Panc1 (cell line): ENCODE results near the gene SLCO2B1. TPM values are rescaled to one million over a fixed set of nuclear protein-coding genes. Genes with fewer than 3 reads are reported as not detected.

Source experiments
- ATAC-seq: fragments of 200-7000 bp; cut with Tn5 transposase; 2 replicates; pipeline ENCODE4 v1.9.1; 2020; ENCODE audit warnings: mild to moderate bottlenecking, moderate library complexity
- BruUV-seq: library from RNA; stranded (reverse); fragments of 400-500 nt; replicated peaks from 2 replicates; lab custom pipeline; 2021; lab: Mats Ljungman, UMichigan
- CTCF ChIA-PET: fragments of 300-600 bp; sonication (Branson Sonifier 250); formaldehyde crosslinking; loops from one replicate; lab custom pipeline; 2022; ENCODE audit warnings: antibody characterized with exemption; lab: Charles Lee
- POLR2A ChIA-PET: fragments of 300-600 bp; sonication (Branson Sonifier 250); formaldehyde crosslinking; loops from one replicate; lab custom pipeline; 2022; ENCODE audit warnings: antibody characterized with exemption; lab: Charles Lee
- DNase-seq: peaks from one replicate; pipeline ENCODE4 v3.0.0-alpha.2; 2010; ENCODE audit warnings: low read depth, low spot score
- H3K27ac ChIP-seq: 2 replicates; pipeline ENCODE4 v1.5.1; 2011; ENCODE audit warnings: mild to moderate bottlenecking, low read length, inconsistent platforms
- H3K27me3 ChIP-seq: fragments of 200-500 bp; sonication (Bioruptor generic); 2 replicates; pipeline ENCODE4 v1.6.0; 2014; ENCODE audit warnings: low read length, inconsistent platforms; ENCODE audit not compliant: control insufficient read depth, insufficient read depth
- H3K36me3 ChIP-seq: fragments of 200-500 bp; sonication (Bioruptor generic); 2 replicates; pipeline ENCODE4 v1.5.1; 2014; ENCODE audit warnings: inconsistent platforms, mild to moderate bottlenecking, low read length, moderate library complexity; ENCODE audit not compliant: control insufficient read depth, insufficient read depth
- H3K4me1 ChIP-seq: 2 replicates; pipeline ENCODE4 v1.5.1; 2011; ENCODE audit warnings: inconsistent platforms, mild to moderate bottlenecking, low read length, moderate library complexity; ENCODE audit not compliant: control insufficient read depth, insufficient read depth
- H3K4me3 ChIP-seq, 2 experiments: 2 replicates each; pipeline ENCODE4 v1.5.1; 2011 to 2012; ENCODE audit warnings: low read depth in 2 of 2, low read length in 2 of 2, mild to moderate bottlenecking in 2 of 2, inconsistent platforms in 1 of 2, moderate library complexity in 1 of 2
- H3K9me3 ChIP-seq: fragments of 200-500 bp; sonication (Bioruptor generic); 2 replicates; pipeline ENCODE4 v1.5.1; 2014; ENCODE audit warnings: low read depth, mild to moderate bottlenecking, inconsistent platforms, low read length, moderate library complexity; ENCODE audit not compliant: control insufficient read depth, insufficient read depth
- CTCF ChIP-seq: fragments of 450-650 bp; IDR thresholded peaks from 2 replicates; pipeline ENCODE4 v1.5.1; 2017; ENCODE audit warnings: mild to moderate bottlenecking
- POLR2AphosphoS5 ChIP-seq: IDR thresholded peaks from 2 replicates; pipeline ENCODE4 v1.6.1; 2012; ENCODE audit warnings: mild to moderate bottlenecking, low read depth, low read length, moderate library complexity
- REST ChIP-seq, 2 experiments: IDR thresholded peaks; 2 replicates each; pipeline ENCODE4 v1.6.1; 2011 to 2012; ENCODE audit warnings: low read depth in 2 of 2, control low read depth in 1 of 2, low read length in 1 of 2, mild to moderate bottlenecking in 1 of 2, moderate library complexity in 1 of 2; ENCODE audit not compliant: insufficient read depth in 1 of 2
- SIN3A ChIP-seq: IDR thresholded peaks from 2 replicates; pipeline ENCODE4 v1.6.1; 2012; ENCODE audit warnings: low read depth, mild to moderate bottlenecking, low read length, moderate library complexity, borderline replicate concordance; ENCODE audit not compliant: insufficient read depth
- TCF7L2 ChIP-seq: IDR thresholded peaks from 2 replicates; pipeline ENCODE4 v1.6.1; 2011; ENCODE audit warnings: mild to moderate bottlenecking, low read depth, low read length, inconsistent platforms
- in situ Hi-C: cut with HindIII; loops from 2 replicates; pipeline ENCODE4 v1.10.0; 2016; ENCODE audit warnings: low sequenced_read_pairs, low pct_unique_long_range_greater_than_20kb
- intact Hi-C: fragments of 100-400 bp; cut with micrococcal nuclease; formaldehyde crosslinking; loops from one replicate; pipeline ENCODE4 v1.10.0; 2022; ENCODE audit not compliant: unreplicated experiment
- total RNA-seq: library from RNA; stranded (reverse); gene quantifications from one replicate; pipeline ENCODE4 v1.2.1, GENCODE V29; 2021; ENCODE audit not compliant: unreplicated experiment

SLCO2B1 gene
- total RNA-seq, 1 experiment from 2014 or later: 0.77 TPM

GRCh38 chr11:75200051-75200450 lies 49.1 kb downstream of the SLCO2B1 start:
- H3K4me3 ChIP-seq: no peak overlapping the region
- TF ChIP-seq TCF7L2 (no peak), CTCF (no peak), POLR2AphosphoS5 (no peak), SIN3A (no peak), REST (IDR thresholded peaks at IDR 0.05; ENCODE audit: insufficient read depth in 1 of 2, low read depth in 2 of 2, low read length in 1 of 2) (no peak)
- H3K4me1 ChIP-seq: no peaks in the 10 kb centered on the region
- no peaks in the 10 kb centered on the region for H3K36me3 ChIP-seq
- ATAC-seq: no peak
- POLR2A ChIA-PET: no interaction called here
- intact Hi-C loops (no loop called here), in situ Hi-C loops (loop anchor here (25.0 kb wide), 2 partner anchors 88 to 288 kb away; no protein-coding TSS in a partner anchor)
- BruUV-seq: no TSS peak
- H3K27ac ChIP-seq: no peak overlapping the region
- peaks cover 5% of the 10 kb centered on the region; the same call in 1 of the 2 replicates for H3K27me3 ChIP-seq
- CTCF ChIA-PET: no interaction called here
- no peak for DNase-seq
- no peaks in the 10 kb centered on the region for H3K9me3 ChIP-seq

GRCh38 chr11:75200531-75200930 lies 49.6 kb downstream of the SLCO2B1 start:
- intact Hi-C loops: no loop called here
- ChIA-PET POLR2A (no interaction called here), CTCF (interaction anchor here (1.4 to 2.3 kb wide), 3 partner anchors 48 to 60 kb away, joined by 3 to 17 read pairs (median 10); no protein-coding TSS in a partner anchor)
- Histone ChIP-seq H3K27ac (no peak overlapping the region), H3K27me3 (peaks cover 5% of the 10 kb centered on the region; the same call in 1 of the 2 replicates), H3K4me1 (no peaks in the 10 kb centered on the region), H3K36me3 (no peaks in the 10 kb centered on the region), H3K4me3 (no peak overlapping the region), H3K9me3 (no peaks in the 10 kb centered on the region)
- DNase-seq (no peak), ATAC-seq (no peak)
- BruUV-seq: no TSS peak
- in situ Hi-C loops: loop anchor here (25.0 kb wide), 2 partner anchors 88 to 288 kb away; no protein-coding TSS in a partner anchor
- TF ChIP-seq CTCF (no peak), TCF7L2 (no peak), POLR2AphosphoS5 (no peak), SIN3A (no peak), REST (IDR thresholded peaks at IDR 0.05; ENCODE audit: insufficient read depth in 1 of 2, low read depth in 2 of 2, low read length in 1 of 2) (no peak)
